ENCODE results near the gene ISG15.

ISG15 gene

GRCh38 chr1:1062348-1063163 lies 49.3 kb downstream of the ISG15 start:
- no peak for DNase-seq

GRCh38 chr1:1063261-1063944 lies 50.1 kb downstream of the ISG15 start:
- no peak for DNase-seq

Data from NK-92 treated with Interleukin-12 subunit alpha and Interleukin-12 subunit beta, amount 100 ng/mL, for 24 hours (cell line).